ENCODE measurements around the gene FAM43A.

- TF ChIP-seq ZNF274 (IDR thresholded peaks at IDR 0.05; ENCODE audit: low read depth, low read length) (no peak), YY1 (IDR thresholded peaks at IDR 0.05; ENCODE audit: insufficient read depth, insufficient read length) (no peak)
These were observed 38.3 kb downstream of the FAM43A start for GRCh38 chr3:194723846-194724618.
